ENCODE results near the gene EFEMP2.

- no peak for TF ChIP-seq CTCF (IDR thresholded peaks at IDR 0.05)
- TF ChIP-seq POLR2AphosphoS5 (IDR thresholded peaks at IDR 0.05; ENCODE audit: low read depth, low read length), result no peak
- TF ChIP-seq TCF7L2 (IDR thresholded peaks at IDR 0.05; ENCODE audit: low read depth, low read length), result no peak
- no peak for TF ChIP-seq REST (IDR thresholded peaks at IDR 0.05; ENCODE audit: insufficient read depth in 1 of 2, low read depth in 2 of 2, low read length in 1 of 2)
These were observed 7.7 kb downstream of the EFEMP2 start for GRCh38 chr11:65864706-65865471.

Data from Panc1 (cell line).